ENCODE results near the gene C7orf33. TPM values are rescaled to one million over a fixed set of nuclear protein-coding genes. Genes with fewer than 3 reads are reported as not detected.

The C7orf33 gene, protein sequence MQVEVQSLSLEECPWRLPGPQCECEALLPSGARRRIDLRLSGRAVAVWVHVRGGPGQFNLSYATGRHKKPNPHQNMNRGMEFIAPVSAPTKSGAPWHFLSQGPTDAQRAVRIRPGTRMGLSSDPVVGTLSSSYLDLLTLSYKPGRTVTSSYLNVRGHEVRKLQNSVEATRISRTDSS
- total RNA-seq (2022) (not detected in 2 replicates), Bru-seq, nascent RNA (not detected), BruChase-seq, experiment 1, labeled RNA remaining after a 6-hour chase (not detected), BruChase-seq, experiment 2, labeled RNA remaining after a 2-hour chase (not detected)
- long read RNA-seq = 0 reads

DNA sequence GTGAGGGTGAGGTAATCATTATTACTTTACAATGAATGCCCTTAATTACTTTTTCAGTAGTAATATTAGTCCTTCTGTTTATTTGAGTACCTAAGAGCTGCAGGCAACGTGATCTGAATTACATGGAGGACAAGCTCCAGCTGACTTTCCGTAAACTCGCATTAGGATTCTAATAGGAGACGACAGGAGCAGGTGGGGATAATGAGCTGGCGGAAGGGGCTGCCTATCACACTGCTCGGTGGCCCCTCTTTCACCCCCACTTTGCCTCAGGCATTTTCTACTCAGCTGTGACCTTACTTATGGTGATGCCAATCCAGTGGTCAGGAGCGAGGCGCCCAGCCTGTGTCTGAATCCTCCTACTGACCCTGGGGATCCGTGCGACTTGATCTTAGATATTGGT, at the start of gene C7orf33:
Gene C7orf33 (plus strand): TSS at position 296 of the 400 bp plus-strand sequence. CDS start 160 bp downstream, outside the sequence.
- Mint-ChIP-seq H3K4me3 (ENCODE audit: unreplicated experiment) (no peak within 1 kb of the TSS), H3K27ac (ENCODE audit: low read depth, unreplicated experiment) (no peak within 1 kb of the TSS), H3K9me3 (ENCODE audit: unreplicated experiment) (no peaks in the 10 kb centered on the region), H3K4me1 (ENCODE audit: insufficient read depth, unreplicated experiment) (no peaks in the 10 kb centered on the region), H3K27me3 (ENCODE audit: insufficient read depth, unreplicated experiment) (peaks cover 47% of the 10 kb centered on the region), H3K36me3 (ENCODE audit: insufficient read depth, unreplicated experiment) (no peaks in the 10 kb centered on the region)
- ChIA-PET POLR2A (no interaction called here), CTCF (interaction anchor here (1.8 kb wide), 1 partner anchor 15 kb away, joined by 8 read pairs; no protein-coding TSS in a partner anchor)
- no peak for DNase-seq (ENCODE audit: unreplicated experiment)
- no TSS peak for BruUV-seq (replicated peaks)
- TF ChIP-seq, protein P1, sequence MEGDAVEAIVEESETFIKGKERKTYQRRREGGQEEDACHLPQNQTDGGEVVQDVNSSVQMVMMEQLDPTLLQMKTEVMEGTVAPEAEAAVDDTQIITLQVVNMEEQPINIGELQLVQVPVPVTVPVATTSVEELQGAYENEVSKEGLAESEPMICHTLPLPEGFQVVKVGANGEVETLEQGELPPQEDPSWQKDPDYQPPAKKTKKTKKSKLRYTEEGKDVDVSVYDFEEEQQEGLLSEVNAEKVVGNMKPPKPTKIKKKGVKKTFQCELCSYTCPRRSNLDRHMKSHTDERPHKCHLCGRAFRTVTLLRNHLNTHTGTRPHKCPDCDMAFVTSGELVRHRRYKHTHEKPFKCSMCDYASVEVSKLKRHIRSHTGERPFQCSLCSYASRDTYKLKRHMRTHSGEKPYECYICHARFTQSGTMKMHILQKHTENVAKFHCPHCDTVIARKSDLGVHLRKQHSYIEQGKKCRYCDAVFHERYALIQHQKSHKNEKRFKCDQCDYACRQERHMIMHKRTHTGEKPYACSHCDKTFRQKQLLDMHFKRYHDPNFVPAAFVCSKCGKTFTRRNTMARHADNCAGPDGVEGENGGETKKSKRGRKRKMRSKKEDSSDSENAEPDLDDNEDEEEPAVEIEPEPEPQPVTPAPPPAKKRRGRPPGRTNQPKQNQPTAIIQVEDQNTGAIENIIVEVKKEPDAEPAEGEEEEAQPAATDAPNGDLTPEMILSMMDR (IDR thresholded peaks at IDR 0.05; ENCODE audit: unreplicated experiment) = no peak
- intact Hi-C loops (cut with micrococcal nuclease) = no loop called here

DNA sequence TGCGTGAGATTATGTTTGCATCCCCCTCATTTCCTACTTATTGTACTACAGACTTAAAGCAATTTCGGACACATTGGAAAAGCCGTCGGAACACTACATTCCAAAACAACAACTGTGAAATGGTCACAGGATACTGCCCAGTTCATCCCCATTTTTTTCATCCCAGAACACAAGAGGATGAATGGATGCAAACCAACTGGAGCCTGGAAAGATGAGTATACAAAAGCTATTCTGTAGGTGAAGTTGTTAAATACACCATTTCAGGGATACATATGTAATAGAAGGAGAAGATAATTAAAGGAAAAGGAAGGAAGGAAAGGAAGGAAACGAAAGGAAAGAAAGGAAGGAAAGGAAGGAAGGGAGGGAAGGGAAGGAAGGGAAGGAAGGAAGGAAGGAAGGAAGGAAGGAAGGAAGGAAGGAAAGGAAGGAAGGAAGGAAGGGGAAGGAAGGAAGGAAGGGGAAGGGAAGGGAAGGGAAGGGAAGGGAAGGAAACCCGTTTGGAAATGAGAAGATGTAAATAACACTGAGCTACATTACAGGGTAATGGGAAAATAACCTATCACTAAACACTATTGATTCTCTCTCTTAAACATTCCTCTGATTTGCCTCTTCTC, 48.6 kb upstream of the C7orf33 start:
- POLR2A ChIA-PET = interaction anchor here (0.7 kb wide), 1 partner anchor 332 kb away, joined by 5 read pairs; no protein-coding TSS in a partner anchor
- CTCF ChIA-PET = interaction anchor here (0.6 kb wide), 1 partner anchor 183 kb away, joined by 3 read pairs; no protein-coding TSS in a partner anchor
- intact Hi-C loops (cut with micrococcal nuclease) = no loop called here
- TF ChIP-seq, protein P1 (IDR thresholded peaks at IDR 0.05; ENCODE audit: unreplicated experiment) = no peak
- Mint-ChIP-seq H3K27me3 (ENCODE audit: insufficient read depth, unreplicated experiment) (no peaks in the 10 kb centered on the region), H3K4me1 (ENCODE audit: insufficient read depth, unreplicated experiment) (no peaks in the 10 kb centered on the region), H3K4me3 (ENCODE audit: unreplicated experiment) (no peak overlapping the region), H3K27ac (ENCODE audit: low read depth, unreplicated experiment) (no peak overlapping the region), H3K36me3 (ENCODE audit: insufficient read depth, unreplicated experiment) (no peaks in the 10 kb centered on the region), H3K9me3 (ENCODE audit: unreplicated experiment) (no peaks in the 10 kb centered on the region)
- no peak for DNase-seq (ENCODE audit: unreplicated experiment)
- BruUV-seq (replicated peaks) = no TSS peak

DNA sequence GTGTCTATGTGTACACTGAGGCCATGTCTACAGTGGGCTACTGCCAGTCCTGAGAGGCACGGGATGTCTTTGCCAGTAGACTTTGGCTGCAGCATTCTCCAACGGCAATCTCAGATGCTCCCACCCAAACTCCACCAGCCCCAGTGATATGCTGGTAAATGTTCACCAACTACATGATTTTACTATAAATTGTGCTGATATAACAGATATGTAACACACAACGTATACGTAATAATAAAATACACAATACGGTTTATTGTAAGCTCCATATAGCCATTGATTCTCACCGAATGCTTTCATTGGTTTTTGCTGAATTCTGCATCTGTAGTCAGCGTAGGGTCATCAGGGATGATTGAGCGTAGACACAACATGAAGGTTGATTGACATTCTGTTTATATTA, 47.3 kb upstream of the C7orf33 start:
- Mint-ChIP-seq H3K9me3 (ENCODE audit: unreplicated experiment) (peaks cover 7% of the 10 kb centered on the region), H3K27ac (ENCODE audit: low read depth, unreplicated experiment) (no peak overlapping the region), H3K4me1 (ENCODE audit: insufficient read depth, unreplicated experiment) (no peaks in the 10 kb centered on the region), H3K27me3 (ENCODE audit: insufficient read depth, unreplicated experiment) (no peaks in the 10 kb centered on the region), H3K36me3 (ENCODE audit: insufficient read depth, unreplicated experiment) (no peaks in the 10 kb centered on the region), H3K4me3 (ENCODE audit: unreplicated experiment) (no peak overlapping the region)
- DNase-seq (ENCODE audit: unreplicated experiment) = no peak
- ChIA-PET CTCF (interaction anchor here (0.6 to 0.7 kb wide), 2 partner anchors 14 to 654 kb away, joined by 3 to 4 read pairs; no protein-coding TSS in a partner anchor), POLR2A (interaction anchor here (0.7 kb wide), 1 partner anchor 34 kb away, joined by 3 read pairs; no protein-coding TSS in a partner anchor)
- BruUV-seq (replicated peaks) = no TSS peak
- intact Hi-C loops (cut with micrococcal nuclease) = no loop called here
- TF ChIP-seq, protein P1 (IDR thresholded peaks at IDR 0.05; ENCODE audit: unreplicated experiment) = no peak

DNA sequence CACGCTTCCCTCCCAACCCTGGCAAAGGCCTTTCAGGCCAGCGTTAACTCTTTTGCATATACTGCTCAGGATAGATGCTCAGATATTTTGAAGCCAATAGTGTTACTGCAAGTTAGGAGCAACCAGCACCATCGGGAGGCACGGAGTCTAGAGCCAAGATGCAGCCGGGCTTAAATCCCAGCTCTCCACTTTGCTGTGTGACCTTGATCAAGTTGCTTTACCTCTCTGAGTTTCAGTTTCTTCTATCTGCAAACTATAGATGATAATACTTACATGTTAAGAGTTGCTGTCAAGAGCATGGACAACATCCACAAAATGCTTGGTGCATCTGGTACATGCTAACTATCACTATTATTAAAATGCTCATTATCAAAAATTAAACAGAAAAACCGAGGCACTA, 45.4 kb upstream of the C7orf33 start:
- intact Hi-C loops (cut with micrococcal nuclease) = no loop called here
- TF ChIP-seq, protein P1 (IDR thresholded peaks at IDR 0.05; ENCODE audit: unreplicated experiment) = no peak
- POLR2A ChIA-PET = no interaction called here
- CTCF ChIA-PET = no interaction called here
- Mint-ChIP-seq H3K9me3 (ENCODE audit: unreplicated experiment) (peaks cover 8% of the 10 kb centered on the region), H3K27ac (ENCODE audit: low read depth, unreplicated experiment) (no peak overlapping the region), H3K27me3 (ENCODE audit: insufficient read depth, unreplicated experiment) (no peaks in the 10 kb centered on the region), H3K4me3 (ENCODE audit: unreplicated experiment) (no peak overlapping the region), H3K4me1 (ENCODE audit: insufficient read depth, unreplicated experiment) (no peaks in the 10 kb centered on the region), H3K36me3 (ENCODE audit: insufficient read depth, unreplicated experiment) (no peaks in the 10 kb centered on the region)
- no TSS peak for BruUV-seq (replicated peaks)
- no peak for DNase-seq (ENCODE audit: unreplicated experiment)

All from MCF 10A (cell line).